Bronchial epithelial cell (primary cell): Measurements from ENCODE around the gene PRR29. TPM values are rescaled to one million over a fixed set of nuclear protein-coding genes. Genes with fewer than 3 reads are reported as not detected.

Source experiments
- DNase-seq: peaks from one replicate; pipeline ENCODE4 v3.0.0-alpha.2; 2010; ENCODE audit warnings: low read depth
- FAIRE-seq: peaks from 2 replicates; lab custom pipeline; 2011; peaks lifted over from hg19 to GRCh38; lab: Jason Lieb, UNC
- H3K27me3 ChIP-seq: 2 replicates; pipeline ENCODE4 v1.5.1; 2011; ENCODE audit warnings: low read length; ENCODE audit not compliant: control insufficient read depth, insufficient read depth
- H3K36me3 ChIP-seq: 2 replicates; pipeline ENCODE4 v1.5.1; 2011; ENCODE audit warnings: low read length; ENCODE audit not compliant: control insufficient read depth, insufficient read depth
- H3K4me3 ChIP-seq: 2 replicates; pipeline ENCODE4 v1.5.1; 2011; ENCODE audit warnings: mild to moderate bottlenecking, low read depth, low read length, control low read depth
- total RNA-seq: library from RNA; depleted of rRNA; stranded (reverse); fragments of >200 nt; gene quantifications from 2 replicates; pipeline ENCODE4 v1.2.1, GENCODE V29; 2014
- TF ChIP-seq, protein P1 (sequence below): IDR thresholded peaks from 2 replicates; pipeline ENCODE4 v1.5.1; 2011; ENCODE audit warnings: mild to moderate bottlenecking, moderate library complexity, low read length, control low read depth, inconsistent platforms; ENCODE audit not compliant: insufficient read depth, severe bottlenecking

Gene PRR29
- total RNA-seq, 1 donor from 2014 or later = not detected

DNA sequence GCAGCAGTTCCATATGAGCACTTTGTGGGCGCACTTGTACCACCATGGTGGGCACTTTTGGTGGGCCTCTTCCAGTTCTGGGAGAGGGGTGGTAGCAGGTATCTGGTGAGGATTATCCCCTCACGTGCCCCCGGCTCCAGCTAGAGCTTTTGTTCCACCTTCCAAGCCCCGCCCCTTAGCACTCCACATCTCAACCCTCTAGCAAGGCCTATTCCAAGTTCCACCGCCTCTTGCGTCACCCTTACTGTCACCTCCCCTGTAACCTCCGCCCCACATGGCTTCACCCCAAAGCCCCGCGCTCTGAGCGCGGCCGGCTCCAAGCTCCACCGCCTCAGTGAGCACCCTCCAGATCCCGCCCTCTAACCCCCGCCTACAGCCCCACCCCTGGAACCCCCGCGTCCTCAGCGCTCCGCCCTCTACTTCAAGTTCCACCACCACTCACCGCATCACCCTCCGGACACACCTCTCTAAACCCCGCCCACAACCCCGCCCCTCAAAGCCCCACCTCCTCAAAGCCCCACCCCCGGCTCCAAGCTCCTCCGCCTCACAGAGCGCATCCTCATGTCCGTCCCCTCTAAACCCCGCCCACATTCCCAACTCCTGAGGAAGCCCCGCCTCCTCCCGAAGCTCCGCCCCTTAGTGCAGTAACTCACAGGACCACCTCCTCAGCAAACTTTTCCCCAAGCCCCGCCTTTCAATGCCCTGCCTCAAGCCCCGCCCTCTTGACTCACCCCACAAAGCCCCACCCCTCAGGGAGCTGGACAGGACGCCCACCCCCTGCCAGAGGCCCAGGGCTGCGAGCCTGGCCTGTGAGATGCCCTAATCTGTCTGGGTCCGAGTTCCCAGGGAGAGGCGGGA, 36.6 kb upstream of the PRR29 start:
- Histone ChIP-seq H3K4me3 (peak overlapping the region; percentile 22), H3K27me3 (no peaks in the 10 kb centered on the region), H3K36me3 (no peaks in the 10 kb centered on the region)
- peak; percentile 59 for DNase-seq
- TF ChIP-seq, protein P1, sequence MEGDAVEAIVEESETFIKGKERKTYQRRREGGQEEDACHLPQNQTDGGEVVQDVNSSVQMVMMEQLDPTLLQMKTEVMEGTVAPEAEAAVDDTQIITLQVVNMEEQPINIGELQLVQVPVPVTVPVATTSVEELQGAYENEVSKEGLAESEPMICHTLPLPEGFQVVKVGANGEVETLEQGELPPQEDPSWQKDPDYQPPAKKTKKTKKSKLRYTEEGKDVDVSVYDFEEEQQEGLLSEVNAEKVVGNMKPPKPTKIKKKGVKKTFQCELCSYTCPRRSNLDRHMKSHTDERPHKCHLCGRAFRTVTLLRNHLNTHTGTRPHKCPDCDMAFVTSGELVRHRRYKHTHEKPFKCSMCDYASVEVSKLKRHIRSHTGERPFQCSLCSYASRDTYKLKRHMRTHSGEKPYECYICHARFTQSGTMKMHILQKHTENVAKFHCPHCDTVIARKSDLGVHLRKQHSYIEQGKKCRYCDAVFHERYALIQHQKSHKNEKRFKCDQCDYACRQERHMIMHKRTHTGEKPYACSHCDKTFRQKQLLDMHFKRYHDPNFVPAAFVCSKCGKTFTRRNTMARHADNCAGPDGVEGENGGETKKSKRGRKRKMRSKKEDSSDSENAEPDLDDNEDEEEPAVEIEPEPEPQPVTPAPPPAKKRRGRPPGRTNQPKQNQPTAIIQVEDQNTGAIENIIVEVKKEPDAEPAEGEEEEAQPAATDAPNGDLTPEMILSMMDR = no peak
- FAIRE-seq = no peak

DNA sequence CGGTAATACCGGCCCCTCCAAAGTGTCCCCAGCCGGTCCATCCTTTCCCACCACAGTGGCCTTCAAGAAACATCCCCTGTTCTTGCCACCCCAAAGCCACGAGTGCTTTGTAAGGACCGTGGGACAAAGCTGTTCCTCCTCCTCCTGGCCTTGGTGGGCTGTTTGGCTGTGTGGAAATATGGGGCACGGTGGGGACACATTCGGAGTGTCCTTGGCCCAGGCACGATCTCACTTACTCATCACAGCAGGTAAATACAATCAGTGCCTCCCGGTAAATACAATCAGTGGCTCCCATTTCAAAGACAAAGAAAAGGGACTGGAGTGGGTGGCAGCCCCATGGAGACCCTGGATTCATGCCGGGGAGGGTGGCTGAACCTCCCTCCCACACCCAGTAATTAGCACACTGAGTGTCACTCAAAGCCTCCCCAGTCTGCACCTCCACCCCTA, 35.8 kb upstream of the PRR29 start:
- TF ChIP-seq, protein P1 = no peak
- Histone ChIP-seq H3K27me3 (no peaks in the 10 kb centered on the region), H3K36me3 (no peaks in the 10 kb centered on the region), H3K4me3 (no peak overlapping the region)
- no peak for DNase-seq
- no peak for FAIRE-seq

DNA sequence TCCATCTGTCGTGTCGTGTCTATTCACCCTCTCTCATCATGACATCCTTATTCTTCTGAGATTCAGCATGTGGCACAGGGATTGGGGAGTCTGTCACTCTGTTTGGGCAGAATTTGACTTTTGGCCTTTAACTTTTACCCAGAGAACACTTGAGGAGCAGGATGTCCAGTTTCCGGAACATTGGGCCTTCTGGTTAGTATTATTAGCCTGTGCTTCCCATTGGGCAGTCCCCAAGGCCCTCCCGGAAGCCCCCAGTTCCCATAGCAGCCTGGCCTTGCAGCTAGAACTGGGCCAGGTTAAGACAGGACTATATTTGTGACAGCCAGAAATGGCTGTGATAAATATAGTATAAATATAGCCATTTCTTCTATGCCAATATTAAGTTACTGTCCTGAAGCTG, 35.0 kb upstream of the PRR29 start:
- FAIRE-seq (no peak), DNase-seq (no peak)
- no peaks in the 10 kb centered on the region for H3K27me3 ChIP-seq
- TF ChIP-seq, protein P1 = no peak
- H3K36me3 ChIP-seq = no peaks in the 10 kb centered on the region
- no peak overlapping the region for H3K4me3 ChIP-seq

DNA sequence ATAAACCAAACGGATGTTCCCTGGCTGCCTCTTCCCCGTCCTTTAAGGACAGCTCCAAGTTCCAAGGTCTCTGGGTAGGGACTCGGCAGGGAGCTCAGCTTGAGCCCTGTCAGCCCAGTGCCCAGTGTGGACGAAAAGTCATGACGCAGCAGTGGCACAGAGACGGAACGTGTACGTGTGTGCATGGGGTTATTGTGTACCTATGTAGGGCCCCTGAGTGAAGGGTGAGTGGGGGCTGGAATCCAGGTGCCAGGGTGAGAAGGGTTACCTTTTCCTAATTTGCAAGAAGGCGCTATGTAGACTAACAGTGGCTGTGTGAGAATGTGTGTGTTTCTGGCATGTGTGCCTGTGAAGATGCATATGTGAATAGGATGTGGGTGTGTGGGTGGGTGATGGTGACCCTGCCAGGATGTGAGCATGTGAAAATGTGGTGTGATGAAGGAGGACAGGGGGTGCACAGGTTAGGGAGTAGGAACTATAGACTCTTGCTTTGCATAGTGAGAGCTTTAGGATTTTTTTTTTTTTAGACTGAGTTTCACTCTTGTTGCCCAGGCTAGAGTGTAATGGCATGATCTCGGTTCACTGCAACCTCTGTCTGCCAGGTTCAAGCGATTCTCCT, 31.4 kb upstream of the PRR29 start:
- H3K36me3 ChIP-seq = no peaks in the 10 kb centered on the region
- no peak for DNase-seq
- H3K27me3 ChIP-seq = no peaks in the 10 kb centered on the region
- no peak for FAIRE-seq
- TF ChIP-seq, protein P1 = no peak
- H3K4me3 ChIP-seq = no peak overlapping the region

- DNase-seq (no peak), FAIRE-seq (no peak)
- Histone ChIP-seq H3K27me3 (no peaks in the 10 kb centered on the region), H3K36me3 (no peaks in the 10 kb centered on the region), H3K4me3 (no peak overlapping the region)
- TF ChIP-seq, protein P1 = no peak
Measured at GRCh38 chr17:63967953-63968352, 30.2 kb upstream of the PRR29 start.
